CD4-positive, CD25-positive, alpha-beta regulatory T cell (primary cell): ENCODE results near the gene ZFYVE16. TPM values are rescaled to one million over a fixed set of nuclear protein-coding genes. Genes with fewer than 3 reads are reported as not detected.

ENCODE experiments used
- ATAC-seq, 2 donors: fragments of 150-1000 bp; cut with Tn5 transposase; one replicate each; pipeline ENCODE4 v1.10.0; 2021; ENCODE audit warnings: low read depth in 2 of 2, moderate number of reproducible peaks in 2 of 2, moderate library complexity in 1 of 2
- DNase-seq, 3 donors: peaks; one replicate each; pipeline versions ENCODE4 v3.0.0 to v3.0.0-alpha.2; 2012 to 2022; ENCODE audit warnings: mixed read lengths in 1 of 3
- H3K27ac ChIP-seq: one replicate; pipeline ENCODE4 v1.7.0; 2013; ENCODE audit warnings: mild to moderate bottlenecking, low read length; ENCODE audit not compliant: insufficient read depth, poor library complexity, severe bottlenecking
- H3K27me3 ChIP-seq: one replicate; pipeline ENCODE4 v1.7.0; 2013; ENCODE audit warnings: low read length; ENCODE audit not compliant: control insufficient read depth, insufficient read depth
- H3K36me3 ChIP-seq: one replicate; pipeline ENCODE4 v1.7.0; 2013; ENCODE audit warnings: mild to moderate bottlenecking, low read length, moderate library complexity; ENCODE audit not compliant: control insufficient read depth, insufficient read depth
- H3K4me1 ChIP-seq: 2 replicates; pipeline ENCODE4 v1.7.0; 2013; ENCODE audit warnings: mild to moderate bottlenecking, low read length; ENCODE audit not compliant: insufficient read depth, control insufficient read depth, poor library complexity, severe bottlenecking
- H3K4me3 ChIP-seq: one replicate; pipeline ENCODE4 v1.7.0; 2013; ENCODE audit warnings: low read depth, mild to moderate bottlenecking, low read length, moderate library complexity
- H3K9me3 ChIP-seq, 2 experiments: 1 replicate in 1 of 2; 2 replicates in 1 of 2; pipeline ENCODE4 v1.7.0; 2013; ENCODE audit warnings: low read length in 2 of 2, mild to moderate bottlenecking in 1 of 2, moderate library complexity in 1 of 2; ENCODE audit not compliant: control insufficient read depth in 2 of 2
- H3K27ac Mint-ChIP-seq, 3 donors: one replicate each; pipeline ENCODE4 v1.8.0; 2020 to 2022; ENCODE audit warnings: mild to moderate bottlenecking in 3 of 3, mixed read lengths in 3 of 3, moderate library complexity in 2 of 3
- H3K27me3 Mint-ChIP-seq: one replicate; pipeline ENCODE4 v1.8.0; 2022; ENCODE audit warnings: mild to moderate bottlenecking, mixed read lengths
- H3K36me3 Mint-ChIP-seq: one replicate; pipeline ENCODE4 v1.8.0; 2020; ENCODE audit warnings: mixed read lengths
- H3K4me1 Mint-ChIP-seq, 4 donors: one replicate each; pipeline ENCODE4 v1.8.0; 2020 to 2022; ENCODE audit warnings: mixed read lengths in 4 of 4, mild to moderate bottlenecking in 1 of 4
- H3K4me3 Mint-ChIP-seq, 4 donors: one replicate each; pipeline ENCODE4 v1.8.0; 2020 to 2022; ENCODE audit warnings: mild to moderate bottlenecking in 4 of 4, mixed read lengths in 4 of 4, moderate library complexity in 3 of 4
- H3K9me3 Mint-ChIP-seq, 7 donors: one replicate each; pipeline ENCODE4 v1.8.0; 2020 to 2022; ENCODE audit warnings: mixed read lengths in 7 of 7, mild to moderate bottlenecking in 3 of 7, moderate library complexity in 2 of 7
- polyA plus RNA-seq, 4 donors: library from polyadenylated mRNA; unstranded; fragments of 300-500 nt; fragmentation: Illumina TruSeq; gene quantifications; one replicate each; pipeline ENCODE4 v1.2.3, GENCODE V29; 2021
- total RNA-seq: library from RNA; stranded (reverse); gene quantifications from one replicate; pipeline ENCODE4 v1.2.3, GENCODE V29; 2022

Gene ZFYVE16
- total and polyA plus RNA-seq, 5 donors from 2014 or later: 2.3 to 15.5 (median 4.1) TPM

GRCh38 chr5:80479713-80480112 lies 71.8 kb downstream of the ZFYVE16 start:
- Histone ChIP-seq H3K27me3 (no peaks in the 10 kb centered on the region), H3K4me1 (no peaks in the 10 kb centered on the region), H3K9me3 (peaks cover 0 to 3% of the 10 kb centered on the region in 2 experiments), H3K27ac (no peak overlapping the region), H3K4me3 (no peak overlapping the region), H3K36me3 (peaks cover 8% of the 10 kb centered on the region)
- ATAC-seq: no peak
- Mint-ChIP-seq H3K27ac (no peak overlapping the region), H3K4me3 (no peak overlapping the region), H3K27me3 (peaks cover 4% of the 10 kb centered on the region), H3K9me3 (peaks cover 0 to 24% (median 7%) of the 10 kb centered on the region in 7 donors), H3K36me3 (peaks cover 26% of the 10 kb centered on the region), H3K4me1 (peaks cover 0 to 8% (median 0%) of the 10 kb centered on the region in 4 donors)
- no peak for DNase-seq

GRCh38 chr5:80480354-80480753 lies 72.5 kb downstream of the ZFYVE16 start:
- peaks cover 11% of the 10 kb centered on the region for H3K27me3 Mint-ChIP-seq

GRCh38 chr5:80481019-80481893 lies 73.4 kb downstream of the ZFYVE16 start:
- peaks cover 14% of the 10 kb centered on the region for H3K27me3 Mint-ChIP-seq
- peaks cover 0 to 25% (median 7%) of the 10 kb centered on the region in 7 donors for H3K9me3 Mint-ChIP-seq
- DNase-seq (peak in 2 of 3 donors; percentile 12 to 71), ATAC-seq (peak in 1 of 2 donors; percentile 43)
- peaks cover 13% of the 10 kb centered on the region for H3K36me3 Mint-ChIP-seq
- Histone ChIP-seq H3K4me1 (no peaks in the 10 kb centered on the region), H3K4me3 (no peak overlapping the region), H3K27me3 (peaks cover 5% of the 10 kb centered on the region), H3K9me3 (peaks cover 0 to 3% of the 10 kb centered on the region in 2 experiments), H3K27ac (no peak overlapping the region), H3K36me3 (no peaks in the 10 kb centered on the region)
- H3K4me3 Mint-ChIP-seq: no peak overlapping the region
- no peak overlapping the region for H3K27ac Mint-ChIP-seq
- peaks cover 0 to 8% (median 0%) of the 10 kb centered on the region in 4 donors for H3K4me1 Mint-ChIP-seq

More at GRCh38 chr5:80480354-80480753, 72.5 kb downstream of the ZFYVE16 start:
- Mint-ChIP-seq H3K9me3 (peaks cover 0 to 25% (median 7%) of the 10 kb centered on the region in 7 donors), H3K4me3 (no peak overlapping the region), H3K36me3 (peaks cover 20% of the 10 kb centered on the region), H3K27ac (peak overlapping the region in 1 of 3 donors; percentile 56), H3K4me1 (peaks cover 0 to 8% (median 0%) of the 10 kb centered on the region in 4 donors)
- DNase-seq: no peak
- peaks cover 4% of the 10 kb centered on the region for H3K36me3 ChIP-seq
- H3K27me3 ChIP-seq: peaks cover 2% of the 10 kb centered on the region
- no peak overlapping the region for H3K4me3 ChIP-seq
- no peak for ATAC-seq
- peaks cover 0 to 3% of the 10 kb centered on the region in 2 experiments for H3K9me3 ChIP-seq
- no peak overlapping the region for H3K27ac ChIP-seq
- H3K4me1 ChIP-seq: no peaks in the 10 kb centered on the region

GRCh38 chr5:80482578-80482977 lies 74.7 kb downstream of the ZFYVE16 start:
- ATAC-seq (no peak), DNase-seq (no peak)
- peaks cover 13% of the 10 kb centered on the region for H3K36me3 Mint-ChIP-seq
- peaks cover 21% of the 10 kb centered on the region for H3K27me3 Mint-ChIP-seq
- peaks cover 0 to 25% (median 7%) of the 10 kb centered on the region in 7 donors for H3K9me3 Mint-ChIP-seq
- peaks cover 2 to 12% (median 8%) of the 10 kb centered on the region in 4 donors for H3K4me1 Mint-ChIP-seq
- H3K4me3 Mint-ChIP-seq: no peak overlapping the region
- Histone ChIP-seq H3K36me3 (no peaks in the 10 kb centered on the region), H3K27me3 (peaks cover 12% of the 10 kb centered on the region), H3K27ac (no peak overlapping the region), H3K4me1 (peaks cover 2% of the 10 kb centered on the region), H3K9me3 (peaks cover 0 to 3% of the 10 kb centered on the region in 2 experiments), H3K4me3 (no peak overlapping the region)
- no peak overlapping the region for H3K27ac Mint-ChIP-seq

GRCh38 chr5:80483636-80484232 lies 75.9 kb downstream of the ZFYVE16 start:
- peaks cover 13% of the 10 kb centered on the region for H3K36me3 Mint-ChIP-seq
- H3K27ac Mint-ChIP-seq: no peak overlapping the region
- peaks cover 27% of the 10 kb centered on the region for H3K27me3 Mint-ChIP-seq
- DNase-seq (no peak), ATAC-seq (no peak)
- Histone ChIP-seq H3K36me3 (no peaks in the 10 kb centered on the region), H3K4me3 (no peak overlapping the region), H3K4me1 (peaks cover 11% of the 10 kb centered on the region), H3K27ac (no peak overlapping the region), H3K9me3 (peaks cover 0 to 3% of the 10 kb centered on the region in 2 experiments), H3K27me3 (peaks cover 14% of the 10 kb centered on the region)
- no peak overlapping the region for H3K4me3 Mint-ChIP-seq
- H3K4me1 Mint-ChIP-seq: peaks cover 3 to 17% (median 14%) of the 10 kb centered on the region in 4 donors
- peaks cover 0 to 25% (median 7%) of the 10 kb centered on the region in 7 donors for H3K9me3 Mint-ChIP-seq

GRCh38 chr5:80487444-80487828 lies 79.6 kb downstream of the ZFYVE16 start:
- H3K4me3 ChIP-seq: peak overlapping the region; percentile 43
- peaks cover 0 to 3% of the 10 kb centered on the region in 2 experiments for H3K9me3 ChIP-seq
- Mint-ChIP-seq H3K9me3 (peaks cover 0 to 11% (median 6%) of the 10 kb centered on the region in 7 donors), H3K4me1 (peaks cover 3 to 17% (median 13%) of the 10 kb centered on the region in 4 donors), H3K36me3 (no peaks in the 10 kb centered on the region), H3K4me3 (peak overlapping the region; percentile 28 to 66 (median 43)), H3K27ac (no peak overlapping the region), H3K27me3 (peaks cover 51% of the 10 kb centered on the region)
- ATAC-seq (no peak), DNase-seq (no peak)
- H3K36me3 ChIP-seq: no peaks in the 10 kb centered on the region
- H3K4me1 ChIP-seq: peaks cover 11% of the 10 kb centered on the region
- H3K27me3 ChIP-seq: peaks cover 20% of the 10 kb centered on the region
- H3K27ac ChIP-seq: no peak overlapping the region

- no peaks in the 10 kb centered on the region for H3K36me3 ChIP-seq
- H3K9me3 ChIP-seq: peaks cover 0 to 3% of the 10 kb centered on the region in 2 experiments
- H3K27ac ChIP-seq: no peak within 1 kb of the TSS
- Mint-ChIP-seq H3K27ac (no peak within 1 kb of the TSS), H3K36me3 (no peaks in the 10 kb centered on the region), H3K4me3 (peak within 1 kb of the TSS; percentile 54 to 78 (median 68)), H3K9me3 (peaks cover 0 to 10% (median 4%) of the 10 kb centered on the region in 7 donors), H3K4me1 (peaks cover 3 to 17% (median 13%) of the 10 kb centered on the region in 4 donors), H3K27me3 (peaks cover 51% of the 10 kb centered on the region)
- H3K4me3 ChIP-seq: peak within 1 kb of the TSS; percentile 43
- peaks cover 11% of the 10 kb centered on the region for H3K4me1 ChIP-seq
- DNase-seq: peak; percentile 15 to 85 (median 52)
- peak; percentile 76 to 81 for ATAC-seq
- peaks cover 20% of the 10 kb centered on the region for H3K27me3 ChIP-seq
Observed at GRCh38 chr5:80487829-80488721, 80.2 kb downstream of the ZFYVE16 start, which contains the start of gene FAM151B. Gene FAM151B (plus strand): TSS chr5:80488100. CDS start chr5:80488124, 24 bp downstream.
